ENCODE measurements around the gene ARHGAP26.

DNA sequence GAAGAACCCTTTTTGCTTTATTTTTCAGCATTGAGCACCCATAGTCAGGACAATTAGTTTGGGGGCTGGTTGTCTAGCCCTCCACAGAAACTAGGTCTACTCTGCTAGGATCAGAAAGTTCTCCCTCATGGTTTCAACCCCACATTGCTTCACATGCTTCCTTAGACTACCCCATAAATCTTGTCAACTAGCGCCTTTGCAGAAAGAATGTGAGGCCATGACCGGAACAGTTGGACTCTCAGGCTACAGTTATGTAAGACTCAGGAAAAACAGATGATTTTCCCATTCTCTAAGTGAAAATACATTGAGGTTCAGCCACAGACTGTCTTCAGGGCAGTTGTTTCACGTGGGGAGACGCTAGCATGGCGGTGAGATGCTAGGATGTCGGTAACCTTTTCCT, 377.7 kb downstream of the ARHGAP26 start:
- TF ChIP-seq, protein P1, sequence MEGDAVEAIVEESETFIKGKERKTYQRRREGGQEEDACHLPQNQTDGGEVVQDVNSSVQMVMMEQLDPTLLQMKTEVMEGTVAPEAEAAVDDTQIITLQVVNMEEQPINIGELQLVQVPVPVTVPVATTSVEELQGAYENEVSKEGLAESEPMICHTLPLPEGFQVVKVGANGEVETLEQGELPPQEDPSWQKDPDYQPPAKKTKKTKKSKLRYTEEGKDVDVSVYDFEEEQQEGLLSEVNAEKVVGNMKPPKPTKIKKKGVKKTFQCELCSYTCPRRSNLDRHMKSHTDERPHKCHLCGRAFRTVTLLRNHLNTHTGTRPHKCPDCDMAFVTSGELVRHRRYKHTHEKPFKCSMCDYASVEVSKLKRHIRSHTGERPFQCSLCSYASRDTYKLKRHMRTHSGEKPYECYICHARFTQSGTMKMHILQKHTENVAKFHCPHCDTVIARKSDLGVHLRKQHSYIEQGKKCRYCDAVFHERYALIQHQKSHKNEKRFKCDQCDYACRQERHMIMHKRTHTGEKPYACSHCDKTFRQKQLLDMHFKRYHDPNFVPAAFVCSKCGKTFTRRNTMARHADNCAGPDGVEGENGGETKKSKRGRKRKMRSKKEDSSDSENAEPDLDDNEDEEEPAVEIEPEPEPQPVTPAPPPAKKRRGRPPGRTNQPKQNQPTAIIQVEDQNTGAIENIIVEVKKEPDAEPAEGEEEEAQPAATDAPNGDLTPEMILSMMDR (IDR thresholded peaks at IDR 0.05), result no peak
- no peak for TF ChIP-seq POLR2A (IDR thresholded peaks at IDR 0.05)
